IMR-90 (cell line): ENCODE results near the gene PSKH1. TPM values are rescaled to one million over a fixed set of nuclear protein-coding genes. Genes with fewer than 3 reads are reported as not detected.

Experiments used
- ATAC-seq: fragments of 200-7000 bp; cut with Tn5 transposase; 2 replicates; pipeline ENCODE4 v1.9.1; 2020; ENCODE audit warnings: low read depth, mild to moderate bottlenecking, moderate library complexity
- BruUV-seq: library from RNA; stranded (reverse); fragments of 400-500 nt; replicated peaks from 2 replicates; lab custom pipeline; 2021; lab: Mats Ljungman, UMichigan
- CTCF ChIA-PET: fragments of 300-600 bp; formaldehyde crosslinking; extraction: SDS; loops from one replicate; lab custom pipeline; 2021; ENCODE audit warnings: antibody characterized with exemption; lab: Yijun Ruan, JAX
- POLR2A ChIA-PET: fragments of 300-600 bp; sonication (Branson Sonifier 250); formaldehyde crosslinking; loops from one replicate; lab custom pipeline; 2022; ENCODE audit warnings: antibody characterized with exemption; ENCODE audit not compliant: unreplicated experiment; lab: Charles Lee
- DNase-seq: peaks from one replicate; pipeline ENCODE4 v3.0.0; 2013
- H2AFZ ChIP-seq: replicated peaks from 2 replicates; pipeline ENCODE3; 2013; ENCODE audit warnings: low read length, mild to moderate bottlenecking; ENCODE audit not compliant: poor library complexity
- H2AK5ac ChIP-seq: 2 replicates; pipeline ENCODE4 v1.6.1; 2013; ENCODE audit warnings: low read depth, low read length, inconsistent platforms
- H2AK9ac ChIP-seq: replicated peaks from 2 replicates; pipeline ENCODE3; 2013; ENCODE audit warnings: mild to moderate bottlenecking, low read depth, low read length, moderate library complexity; ENCODE audit not compliant: poor library complexity
- H2BK120ac ChIP-seq: 2 replicates; pipeline ENCODE4 v1.6.1; 2013; ENCODE audit warnings: low read depth, low read length, inconsistent platforms
- H2BK15ac ChIP-seq: 3 replicates; pipeline ENCODE4 v1.6.1; 2013; ENCODE audit warnings: low read depth, low read length, inconsistent platforms
- H2BK20ac ChIP-seq: 2 replicates; pipeline ENCODE4 v1.6.1; 2013; ENCODE audit warnings: low read depth, mild to moderate bottlenecking, inconsistent platforms, low read length, moderate library complexity
- H2BK5ac ChIP-seq: 2 replicates; pipeline ENCODE4 v1.6.1; 2013; ENCODE audit warnings: mild to moderate bottlenecking, low read depth, low read length, inconsistent platforms; ENCODE audit not compliant: poor library complexity, severe bottlenecking
- H3K14ac ChIP-seq: replicated peaks from 2 replicates; pipeline ENCODE4 v1.6.1; 2013; ENCODE audit warnings: low read depth, low read length, inconsistent platforms
- H3K18ac ChIP-seq: 2 replicates; pipeline ENCODE4 v1.6.1; 2013; ENCODE audit warnings: low read depth, low read length, control low read depth
- H3K23ac ChIP-seq: 2 replicates; pipeline ENCODE4 v1.6.1; 2013; ENCODE audit warnings: low read depth, low read length, inconsistent platforms
- H3K27ac ChIP-seq: 2 replicates; pipeline ENCODE4 v1.5.1; 2013; ENCODE audit warnings: mild to moderate bottlenecking, control low read depth, low read length; ENCODE audit not compliant: insufficient read depth
- H3K27me3 ChIP-seq: 2 replicates; pipeline ENCODE4 v1.6.1; 2013; ENCODE audit warnings: low read length; ENCODE audit not compliant: control insufficient read depth, insufficient read depth
- H3K36me3 ChIP-seq: 2 replicates; pipeline ENCODE4 v1.6.1; 2013; ENCODE audit warnings: low read length, mixed read lengths; ENCODE audit not compliant: control insufficient read depth, insufficient read depth
- H3K4ac ChIP-seq: 2 replicates; pipeline ENCODE4 v1.6.1; 2013; ENCODE audit warnings: low read depth, low read length, inconsistent platforms
- H3K4me1 ChIP-seq: 2 replicates; pipeline ENCODE4 v1.6.1; 2013; ENCODE audit warnings: low read length, mixed read lengths; ENCODE audit not compliant: control insufficient read depth, insufficient read depth
- H3K4me2 ChIP-seq: 2 replicates; pipeline ENCODE4 v1.6.1; 2013; ENCODE audit warnings: low read depth, mild to moderate bottlenecking, control low read depth, low read length, moderate library complexity
- H3K4me3 ChIP-seq: 2 replicates; pipeline ENCODE4 v1.5.1; 2013; ENCODE audit warnings: low read depth, mild to moderate bottlenecking, control low read depth, low read length, moderate library complexity; ENCODE audit not compliant: insufficient read depth
- H3K56ac ChIP-seq: 2 replicates; pipeline ENCODE4 v1.6.1; 2013; ENCODE audit warnings: low read length, inconsistent platforms; ENCODE audit not compliant: insufficient read depth; ENCODE audit errors: extremely low read depth
- H3K79me1 ChIP-seq, 2 experiments: 2 replicates each; pipeline ENCODE4 v1.6.1; 2013; ENCODE audit warnings: low read length in 2 of 2, inconsistent platforms in 1 of 2, low read depth in 1 of 2
- H3K9ac ChIP-seq: 2 replicates; pipeline ENCODE4 v1.6.1; 2013; ENCODE audit warnings: low read depth, low read length, control low read depth
- H3K9me1 ChIP-seq: 2 replicates; pipeline ENCODE4 v1.6.1; 2013; ENCODE audit warnings: low read length, inconsistent platforms; ENCODE audit not compliant: insufficient read depth
- H3K9me3 ChIP-seq: 2 replicates; pipeline ENCODE4 v1.6.1; 2013; ENCODE audit warnings: low read length; ENCODE audit not compliant: control insufficient read depth, insufficient read depth
- H4K20me1 ChIP-seq: 2 replicates; pipeline ENCODE4 v1.6.1; 2013; ENCODE audit warnings: low read length, inconsistent platforms; ENCODE audit not compliant: insufficient read depth
- H4K5ac ChIP-seq: 2 replicates; pipeline ENCODE4 v1.6.1; 2013; ENCODE audit warnings: mild to moderate bottlenecking, low read depth, low read length, control low read depth
- H4K8ac ChIP-seq, 2 experiments: 2 replicates each; pipeline ENCODE4 v1.6.1; 2013; ENCODE audit warnings: low read depth in 2 of 2, low read length in 2 of 2, control low read depth in 1 of 2, inconsistent platforms in 1 of 2
- H4K91ac ChIP-seq: 2 replicates; pipeline ENCODE4 v1.6.1; 2013; ENCODE audit warnings: low read depth, low read length, inconsistent platforms; ENCODE audit not compliant: insufficient read depth
- CEBPB ChIP-seq: IDR thresholded peaks from 2 replicates; pipeline ENCODE4 v1.6.1; 2012; ENCODE audit warnings: low read depth, low read length, improper control_type of control experiment
- FOS ChIP-seq: fragments of 150-350 bp; IDR thresholded peaks from 2 replicates; pipeline ENCODE4 v1.6.1; 2016; ENCODE audit warnings: low read depth, low read length
- MXI1 ChIP-seq: IDR thresholded peaks from 2 replicates; pipeline ENCODE4 v1.6.1; 2012; ENCODE audit warnings: low read depth, mild to moderate bottlenecking, low read length, moderate library complexity, borderline replicate concordance
- NFE2L2 ChIP-seq: fragments of 150-350 bp; IDR thresholded peaks from 2 replicates; pipeline ENCODE4 v1.6.1; 2016; ENCODE audit warnings: low read depth, mild to moderate bottlenecking, low read length
- RAD21 ChIP-seq: IDR thresholded peaks from 2 replicates; pipeline ENCODE4 v1.6.1; 2012; ENCODE audit warnings: low read length, improper control_type of control experiment
- RCOR1 ChIP-seq: IDR thresholded peaks from 2 replicates; pipeline ENCODE4 v1.6.1; 2012; ENCODE audit warnings: mild to moderate bottlenecking, low read length, improper control_type of control experiment; ENCODE audit not compliant: insufficient replicate concordance
- RFX5 ChIP-seq: IDR thresholded peaks from 2 replicates; pipeline ENCODE4 v1.8.0; 2012; ENCODE audit warnings: low read depth, mild to moderate bottlenecking, low read length, moderate library complexity
- SMC3 ChIP-seq: fragments of 150-350 bp; IDR thresholded peaks from 2 replicates; pipeline ENCODE4 v1.6.1; 2016; ENCODE audit warnings: low read depth, mild to moderate bottlenecking, antibody characterized with exemption, low read length, moderate library complexity
- WGBS, 2 experiments: methylation state at CpG; one replicate each; pipeline versions ENCODE4 v1.1.5 to v1.1.7; 2013; ENCODE audit warnings: missing lambda C conversion rate in 2 of 2; ENCODE audit not compliant: insufficient read length in 1 of 2; ENCODE audit errors: extremely low coverage in 2 of 2; 5-methylcytosine and 5-hydroxymethylcytosine counted together
- dilution Hi-C: fragments of 300-500 bp; cut with HindIII; formaldehyde crosslinking; loops from one replicate; pipeline ENCODE4 v1.14.3; 2018; ENCODE audit warnings: low sequenced_read_pairs; ENCODE audit not compliant: unreplicated experiment
- in situ Hi-C: fragments of 300-500 bp; cut with MboI; formaldehyde crosslinking; loops from 3 replicates; pipeline ENCODE4 v1.14.3; 2019; ENCODE audit warnings: low sequenced_read_pairs, inconsistent platforms, mixed read lengths
- intact Hi-C: fragments of 100-400 bp; cut with micrococcal nuclease; formaldehyde crosslinking; loops from 2 replicates; pipeline ENCODE4 v1.10.0; 2022
- polyA plus RNA-seq, 3 experiments: library from polyadenylated mRNA; depleted of rRNA; stranded (reverse); fragments of >200 nt; gene quantifications; 2 replicates each; pipeline ENCODE4 v1.2.3, GENCODE V29; 2012; ENCODE audit warnings: low replicate concordance in 1 of 3
- total RNA-seq: library from RNA; depleted of rRNA; stranded (reverse); fragments of >200 nt; gene quantifications from 2 replicates; pipeline ENCODE4 v1.2.3, GENCODE V29; 2012

Gene PSKH1
- total and polyA plus RNA-seq, 2 of the 4 experiments (the other 2 are of a cell fraction) = 11.5 to 26.7 TPM

- TF ChIP-seq SMC3 = no peak
Observed at GRCh38 chr16:67907397-67908180, 14.5 kb downstream of the PSKH1 start (continued).

GRCh38 chr16:67909056-67909742 is 16.1 kb downstream of the PSKH1 start:
- ATAC-seq = no peak
- Histone ChIP-seq H3K36me3 (peaks cover 27% of the 10 kb centered on the region), H3K18ac (no peak overlapping the region), H4K8ac (no peak overlapping the region), H2AK9ac (no peak overlapping the region), H4K5ac (no peak overlapping the region), H4K91ac (no peak overlapping the region), H3K9me1 (0 out of 2 replicates have a peak, but pooled peaks cover 6% of the 10 kb centered on the region), H3K4ac (no peak overlapping the region), H2AFZ (no peak overlapping the region), H2BK5ac (no peak overlapping the region), H2BK20ac (no peak overlapping the region), H3K23ac (no peak overlapping the region), H3K79me1 (peaks cover 9 to 45% of the 10 kb centered on the region in 2 experiments; a peak in 3 of 4 replicates), H2BK15ac (no peak overlapping the region), H4K20me1 (peaks cover 14% of the 10 kb centered on the region; the same call in 1 of the 2 replicates), H3K27ac (no peak overlapping the region), H3K9ac (no peak overlapping the region), H3K4me3 (no peak overlapping the region), H3K9me3 (no peaks in the 10 kb centered on the region), H3K4me2 (no peak overlapping the region), H2AK5ac (no peak overlapping the region), H2BK120ac (no peak overlapping the region), H3K56ac (no peak overlapping the region), H3K27me3 (no peaks in the 10 kb centered on the region), H3K14ac (no peak overlapping the region), H3K4me1 (no peaks in the 10 kb centered on the region)
- dilution Hi-C loops (no loop called here), intact Hi-C loops (no loop called here), in situ Hi-C loops (no loop called here)
- DNase-seq = no peak
- POLR2A ChIA-PET = no interaction called here
- TF ChIP-seq RAD21 (no peak), NFE2L2 (no peak), RFX5 (no peak), MXI1 (no peak), RCOR1 (no peak), CEBPB (no peak), FOS (no peak)
- 95% methylated on average over 32 of the region's 36 CpGs; no CpG with 5 or more reads in 1 of the 2 experiments for WGBS, 2 experiments
- CTCF ChIA-PET = interaction anchor here (1.1 kb wide), 1 partner anchor 93 kb away, joined by 3 read pairs; no protein-coding TSS in a partner anchor
- no TSS peak for BruUV-seq
